HepG2 (cell line): ENCODE measurements around the gene SQSTM1. TPM values are rescaled to one million over a fixed set of nuclear protein-coding genes. Genes with fewer than 3 reads are reported as not detected.

Source experiments
- ARHGAP35 ChIP-seq: sonication (generic); formaldehyde crosslinking; IDR thresholded peaks from 2 replicates; pipeline ENCODE4 v1.9.0; 2022; ENCODE audit warnings: mild to moderate bottlenecking, inconsistent platforms, moderate library complexity, missing genetic modification reagents, borderline replicate concordance
- EHMT2 ChIP-seq: fragments of 200-600 bp; sonication (generic); IDR thresholded peaks from 2 replicates; pipeline ENCODE4 v1.7.0; 2017; ENCODE audit warnings: antibody characterized with exemption, low read depth, low read length, borderline replicate concordance
- FOXJ3 ChIP-seq: sonication (generic); formaldehyde crosslinking; IDR thresholded peaks from 2 replicates; pipeline ENCODE4 v1.4.0; 2020; ENCODE audit warnings: missing genetic modification reagents, mild to moderate bottlenecking, borderline replicate concordance
- MEIS1 ChIP-seq: sonication (generic); formaldehyde crosslinking; IDR thresholded peaks from 2 replicates; pipeline ENCODE4 v1.9.0; 2021; ENCODE audit warnings: mild to moderate bottlenecking, missing genetic modification reagents, moderate library complexity, borderline replicate concordance
- PCBP2 ChIP-seq: fragments of 200-400 bp; formaldehyde crosslinking; optimal IDR thresholded peaks from 2 replicates; pipeline ENCODE3; 2018; ENCODE audit warnings: low read length, low read depth; ENCODE audit not compliant: poor library complexity, severe bottlenecking
- PREB ChIP-seq: sonication (generic); formaldehyde crosslinking; IDR thresholded peaks from 2 replicates; pipeline ENCODE4 v1.4.0; 2020; ENCODE audit warnings: missing genetic modification reagents
- REXO4 ChIP-seq: sonication (generic); formaldehyde crosslinking; IDR thresholded peaks from 2 replicates; pipeline ENCODE4 v1.8.0; 2022; ENCODE audit warnings: missing genetic modification reagents, mild to moderate bottlenecking, borderline replicate concordance
- SNAI1 ChIP-seq: sonication (generic); formaldehyde crosslinking; IDR thresholded peaks from 2 replicates; pipeline ENCODE4 v1.5.0; 2020; ENCODE audit warnings: mild to moderate bottlenecking, missing genetic modification reagents, borderline replicate concordance
- TBL1XR1 ChIP-seq: fragments of 150-350 bp; IDR thresholded peaks from 2 replicates; pipeline ENCODE4 v1.6.1; 2014; ENCODE audit warnings: borderline replicate concordance, low read length; ENCODE audit not compliant: partially characterized antibody
- ZFP36L1 ChIP-seq: sonication (generic); formaldehyde crosslinking; IDR thresholded peaks from 2 replicates; pipeline ENCODE4 v1.8.0; 2022; ENCODE audit warnings: mild to moderate bottlenecking, missing genetic modification reagents, moderate library complexity
- ZFP90 ChIP-seq: sonication (generic); formaldehyde crosslinking; IDR thresholded peaks from 2 replicates; pipeline ENCODE4 v1.8.0; 2022; ENCODE audit warnings: missing genetic modification reagents, mild to moderate bottlenecking, inconsistent platforms, borderline replicate concordance
- ZNF12 ChIP-seq: sonication (generic); formaldehyde crosslinking; IDR thresholded peaks from 2 replicates; pipeline ENCODE4 v1.5.0; 2020; ENCODE audit warnings: missing genetic modification reagents
- ZNF253 ChIP-seq: sonication (generic); formaldehyde crosslinking; IDR thresholded peaks from 2 replicates; pipeline ENCODE4 v1.8.0; 2022; ENCODE audit warnings: mild to moderate bottlenecking, missing genetic modification reagents, borderline replicate concordance
- ZNF44 ChIP-seq: sonication (generic); formaldehyde crosslinking; IDR thresholded peaks from 2 replicates; pipeline ENCODE4 v1.5.1; 2020; ENCODE audit warnings: mild to moderate bottlenecking, missing genetic modification reagents
- ZNF570 ChIP-seq: sonication (generic); formaldehyde crosslinking; IDR thresholded peaks from 2 replicates; pipeline ENCODE4 v1.4.0; 2020; ENCODE audit warnings: mild to moderate bottlenecking, missing genetic modification reagents, borderline replicate concordance
- polyA plus RNA-seq, 8 experiments: library from polyadenylated mRNA; depleted of rRNA in 3 of 8; stranded (reverse) in 7 of 8; unstranded in 1 of 8; fragments of >200 nt; fragmentation: Illumina TruSeq in 4 of 8; extraction: Trizol in 4 of 8; gene quantifications; 2 replicates each; pipeline versions ENCODE4 v1.2.1 to v1.2.3, GENCODE V29; 2011 to 2016; ENCODE audit warnings: low read depth in 4 of 8, missing spikeins in 1 of 8, mixed read lengths in 1 of 8; ENCODE audit not compliant: insufficient read depth in 1 of 8
- total RNA-seq, 5 experiments: library from RNA; depleted of rRNA; stranded (reverse); fragments of >200 nt; fragmentation: Illumina TruSeq; extraction: Trizol; gene quantifications; 2 replicates each; pipeline ENCODE4 v1.2.3, GENCODE V29; 2016; ENCODE audit warnings: low read depth in 1 of 5
- TF ChIP-seq, protein P1 (sequence below): sonication (generic); formaldehyde crosslinking; conservative IDR thresholded peaks from 2 replicates; pipeline ENCODE4 v1.4.0; 2020; ENCODE audit warnings: missing genetic modification reagents
- TF ChIP-seq, protein P2 (sequence below): sonication (generic); formaldehyde crosslinking; IDR thresholded peaks from 2 replicates; pipeline ENCODE4 v1.4.0; 2020; ENCODE audit warnings: missing genetic modification reagents, borderline replicate concordance
- TF ChIP-seq, protein P3 (sequence below): sonication (generic); formaldehyde crosslinking; IDR thresholded peaks from 2 replicates; pipeline ENCODE4 v1.4.0; 2020; ENCODE audit warnings: mild to moderate bottlenecking, missing genetic modification reagents
- TF ChIP-seq, protein P4 (sequence below): sonication (generic); formaldehyde crosslinking; IDR thresholded peaks from 2 replicates; pipeline ENCODE4 v1.4.0; 2020; ENCODE audit warnings: mild to moderate bottlenecking, missing genetic modification reagents

Gene SQSTM1
- total and polyA plus RNA-seq, 2 of the 13 experiments (the other 11 are each of a cell fraction or from before 2014, with no cell fraction given) = 90.9 to 160 TPM

- TF ChIP-seq, protein P1, sequence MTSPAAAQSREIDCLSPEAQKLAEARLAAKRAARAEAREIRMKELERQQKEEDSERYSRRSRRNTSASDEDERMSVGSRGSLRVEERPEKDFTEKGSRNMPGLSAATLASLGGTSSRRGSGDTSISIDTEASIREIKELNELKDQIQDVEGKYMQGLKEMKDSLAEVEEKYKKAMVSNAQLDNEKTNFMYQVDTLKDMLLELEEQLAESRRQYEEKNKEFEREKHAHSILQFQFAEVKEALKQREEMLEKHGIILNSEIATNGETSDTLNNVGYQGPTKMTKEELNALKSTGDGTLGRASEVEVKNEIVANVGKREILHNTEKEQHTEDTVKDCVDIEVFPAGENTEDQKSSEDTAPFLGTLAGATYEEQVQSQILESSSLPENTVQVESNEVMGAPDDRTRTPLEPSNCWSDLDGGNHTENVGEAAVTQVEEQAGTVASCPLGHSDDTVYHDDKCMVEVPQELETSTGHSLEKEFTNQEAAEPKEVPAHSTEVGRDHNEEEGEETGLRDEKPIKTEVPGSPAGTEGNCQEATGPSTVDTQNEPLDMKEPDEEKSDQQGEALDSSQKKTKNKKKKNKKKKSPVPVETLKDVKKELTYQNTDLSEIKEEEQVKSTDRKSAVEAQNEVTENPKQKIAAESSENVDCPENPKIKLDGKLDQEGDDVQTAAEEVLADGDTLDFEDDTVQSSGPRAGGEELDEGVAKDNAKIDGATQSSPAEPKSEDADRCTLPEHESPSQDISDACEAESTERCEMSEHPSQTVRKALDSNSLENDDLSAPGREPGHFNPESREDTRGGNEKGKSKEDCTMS (CRISPR knock-in tag) = no peak
- TF ChIP-seq ZNF570 (CRISPR knock-in tag) (no peak), ZNF253 (0 out of 2 replicates have a peak, but pooled peaks have one; percentile 35), PREB (CRISPR knock-in tag) (no peak), ZFP90 (CRISPR knock-in tag) (peak; percentile 25; the same call in 1 of the 2 replicates), REXO4 (CRISPR knock-in tag) (no peak), SNAI1 (CRISPR knock-in tag) (no peak), FOXJ3 (CRISPR knock-in tag) (no peak), EHMT2 (no peak), ZNF44 (no peak), TBL1XR1 (no peak), ZFP36L1 (CRISPR knock-in tag) (no peak), ZNF12 (CRISPR knock-in tag) (no peak), PCBP2 (no peak), MEIS1 (CRISPR knock-in tag) (no peak; the same call in 1 of the 2 replicates), ARHGAP35 (CRISPR knock-in tag) (no peak)
- TF ChIP-seq, protein P2, sequence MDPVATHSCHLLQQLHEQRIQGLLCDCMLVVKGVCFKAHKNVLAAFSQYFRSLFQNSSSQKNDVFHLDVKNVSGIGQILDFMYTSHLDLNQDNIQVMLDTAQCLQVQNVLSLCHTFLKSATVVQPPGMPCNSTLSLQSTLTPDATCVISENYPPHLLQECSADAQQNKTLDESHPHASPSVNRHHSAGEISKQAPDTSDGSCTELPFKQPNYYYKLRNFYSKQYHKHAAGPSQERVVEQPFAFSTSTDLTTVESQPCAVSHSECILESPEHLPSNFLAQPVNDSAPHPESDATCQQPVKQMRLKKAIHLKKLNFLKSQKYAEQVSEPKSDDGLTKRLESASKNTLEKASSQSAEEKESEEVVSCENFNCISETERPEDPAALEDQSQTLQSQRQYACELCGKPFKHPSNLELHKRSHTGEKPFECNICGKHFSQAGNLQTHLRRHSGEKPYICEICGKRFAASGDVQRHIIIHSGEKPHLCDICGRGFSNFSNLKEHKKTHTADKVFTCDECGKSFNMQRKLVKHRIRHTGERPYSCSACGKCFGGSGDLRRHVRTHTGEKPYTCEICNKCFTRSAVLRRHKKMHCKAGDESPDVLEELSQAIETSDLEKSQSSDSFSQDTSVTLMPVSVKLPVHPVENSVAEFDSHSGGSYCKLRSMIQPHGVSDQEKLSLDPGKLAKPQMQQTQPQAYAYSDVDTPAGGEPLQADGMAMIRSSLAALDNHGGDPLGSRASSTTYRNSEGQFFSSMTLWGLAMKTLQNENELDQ (CRISPR knock-in tag) = no peak
- TF ChIP-seq, protein P3, sequence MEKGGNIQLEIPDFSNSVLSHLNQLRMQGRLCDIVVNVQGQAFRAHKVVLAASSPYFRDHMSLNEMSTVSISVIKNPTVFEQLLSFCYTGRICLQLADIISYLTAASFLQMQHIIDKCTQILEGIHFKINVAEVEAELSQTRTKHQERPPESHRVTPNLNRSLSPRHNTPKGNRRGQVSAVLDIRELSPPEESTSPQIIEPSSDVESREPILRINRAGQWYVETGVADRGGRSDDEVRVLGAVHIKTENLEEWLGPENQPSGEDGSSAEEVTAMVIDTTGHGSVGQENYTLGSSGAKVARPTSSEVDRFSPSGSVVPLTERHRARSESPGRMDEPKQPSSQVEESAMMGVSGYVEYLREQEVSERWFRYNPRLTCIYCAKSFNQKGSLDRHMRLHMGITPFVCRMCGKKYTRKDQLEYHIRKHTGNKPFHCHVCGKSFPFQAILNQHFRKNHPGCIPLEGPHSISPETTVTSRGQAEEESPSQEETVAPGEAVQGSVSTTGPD (CRISPR knock-in tag) = 0 out of 2 replicates have a peak, but pooled peaks have one; percentile 34
- TF ChIP-seq, protein P4, sequence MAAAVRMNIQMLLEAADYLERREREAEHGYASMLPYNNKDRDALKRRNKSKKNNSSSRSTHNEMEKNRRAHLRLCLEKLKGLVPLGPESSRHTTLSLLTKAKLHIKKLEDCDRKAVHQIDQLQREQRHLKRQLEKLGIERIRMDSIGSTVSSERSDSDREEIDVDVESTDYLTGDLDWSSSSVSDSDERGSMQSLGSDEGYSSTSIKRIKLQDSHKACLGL = no peak; the same call in none of the 2 replicates
These were observed at the start of gene SQSTM1 (continued) for GRCh38 chr5:179820483-179821297.
